ENCODE data around the gene ANXA3. TPM values are rescaled to one million over a fixed set of nuclear protein-coding genes. Genes with fewer than 3 reads are reported as not detected.

The ANXA3 gene
- polyA plus RNA-seq, 1 donor from 2014 or later, result 0.27 TPM

DNA sequence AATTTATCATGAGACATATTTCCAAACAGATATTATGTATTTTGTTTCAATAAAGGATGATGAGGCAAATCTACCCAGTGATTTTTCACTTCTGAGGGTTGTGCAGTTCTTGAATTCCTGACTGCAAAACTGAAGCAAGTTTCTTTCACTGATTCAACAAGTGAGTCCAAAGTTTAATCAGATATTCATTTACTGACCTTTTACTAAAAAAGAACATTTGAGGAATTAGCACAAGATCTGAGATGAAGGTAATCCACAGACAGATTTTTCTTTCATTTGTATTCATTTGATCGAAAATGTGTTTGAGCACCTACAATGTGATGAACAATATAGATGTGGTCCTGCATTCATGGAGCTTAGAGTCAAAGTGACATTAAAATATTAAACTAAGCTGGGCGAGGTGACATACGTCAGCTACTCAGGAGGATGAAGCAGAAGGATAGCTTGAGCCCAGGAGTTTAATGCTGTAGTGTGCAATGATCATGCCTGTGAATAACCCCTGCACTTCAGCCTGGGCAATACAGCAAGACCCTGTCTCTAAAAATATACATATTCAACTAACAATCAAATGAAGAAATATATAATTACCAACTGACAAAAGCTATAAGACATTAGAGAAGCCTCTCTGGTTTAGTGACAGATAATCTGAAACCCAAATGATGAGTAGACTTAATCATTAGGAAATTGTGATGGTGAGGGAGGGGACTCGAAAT lies 76.6 kb downstream of the ANXA3 start:
- Histone ChIP-seq H3K27me3 (ENCODE audit: insufficient read depth, low read depth, low read length) (no peaks in the 10 kb centered on the region), H3K79me2 (replicated peaks; ENCODE audit: insufficient read depth, low read length) (no peaks in the 10 kb centered on the region), H3K9me2 (ENCODE audit: insufficient read depth, low read length) (no peaks in the 10 kb centered on the region), H3K27ac (ENCODE audit: low read length) (no peak overlapping the region), H3F3A (ENCODE audit: insufficient read depth, low read length, poor library complexity, severe bottlenecking) (no peaks in the 10 kb centered on the region), H3K9me3 (ENCODE audit: low read length) (no peaks in the 10 kb centered on the region), H4K20me1 (ENCODE audit: insufficient read depth) (no peaks in the 10 kb centered on the region), H3K36me3 (ENCODE audit: insufficient read depth, low read length) (no peaks in the 10 kb centered on the region), H2AFZ (ENCODE audit: low read depth, low read length) (no peak overlapping the region), H3K4me2 (ENCODE audit: low read length) (no peak overlapping the region), H3K4me3 (ENCODE audit: low read length) (no peak overlapping the region), H3K9ac (ENCODE audit: low read length) (no peak overlapping the region)
- TF ChIP-seq MXI1 (conservative IDR thresholded peaks at IDR 0.05; ENCODE audit: poor library complexity, severe bottlenecking) (no peak), EP300 (conservative IDR thresholded peaks at IDR 0.05; ENCODE audit: poor library complexity, severe bottlenecking) (no peak), POLR2AphosphoS5 (IDR thresholded peaks at IDR 0.05) (no peak), SMC3 (conservative IDR thresholded peaks at IDR 0.05; ENCODE audit: poor library complexity) (no peak), TAF1 (IDR thresholded peaks at IDR 0.05; ENCODE audit: low read depth) (no peak), EZH2 (IDR thresholded peaks at IDR 0.05; ENCODE audit: borderline replicate concordance, insufficient read depth, low read length, poor library complexity, severe bottlenecking) (no peak), RAD21 (conservative IDR thresholded peaks at IDR 0.05) (no peak)
- TF ChIP-seq, protein P1, sequence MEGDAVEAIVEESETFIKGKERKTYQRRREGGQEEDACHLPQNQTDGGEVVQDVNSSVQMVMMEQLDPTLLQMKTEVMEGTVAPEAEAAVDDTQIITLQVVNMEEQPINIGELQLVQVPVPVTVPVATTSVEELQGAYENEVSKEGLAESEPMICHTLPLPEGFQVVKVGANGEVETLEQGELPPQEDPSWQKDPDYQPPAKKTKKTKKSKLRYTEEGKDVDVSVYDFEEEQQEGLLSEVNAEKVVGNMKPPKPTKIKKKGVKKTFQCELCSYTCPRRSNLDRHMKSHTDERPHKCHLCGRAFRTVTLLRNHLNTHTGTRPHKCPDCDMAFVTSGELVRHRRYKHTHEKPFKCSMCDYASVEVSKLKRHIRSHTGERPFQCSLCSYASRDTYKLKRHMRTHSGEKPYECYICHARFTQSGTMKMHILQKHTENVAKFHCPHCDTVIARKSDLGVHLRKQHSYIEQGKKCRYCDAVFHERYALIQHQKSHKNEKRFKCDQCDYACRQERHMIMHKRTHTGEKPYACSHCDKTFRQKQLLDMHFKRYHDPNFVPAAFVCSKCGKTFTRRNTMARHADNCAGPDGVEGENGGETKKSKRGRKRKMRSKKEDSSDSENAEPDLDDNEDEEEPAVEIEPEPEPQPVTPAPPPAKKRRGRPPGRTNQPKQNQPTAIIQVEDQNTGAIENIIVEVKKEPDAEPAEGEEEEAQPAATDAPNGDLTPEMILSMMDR (IDR thresholded peaks at IDR 0.05; ENCODE audit: poor library complexity, severe bottlenecking), result no peak
- TF ChIP-seq, protein P2, sequence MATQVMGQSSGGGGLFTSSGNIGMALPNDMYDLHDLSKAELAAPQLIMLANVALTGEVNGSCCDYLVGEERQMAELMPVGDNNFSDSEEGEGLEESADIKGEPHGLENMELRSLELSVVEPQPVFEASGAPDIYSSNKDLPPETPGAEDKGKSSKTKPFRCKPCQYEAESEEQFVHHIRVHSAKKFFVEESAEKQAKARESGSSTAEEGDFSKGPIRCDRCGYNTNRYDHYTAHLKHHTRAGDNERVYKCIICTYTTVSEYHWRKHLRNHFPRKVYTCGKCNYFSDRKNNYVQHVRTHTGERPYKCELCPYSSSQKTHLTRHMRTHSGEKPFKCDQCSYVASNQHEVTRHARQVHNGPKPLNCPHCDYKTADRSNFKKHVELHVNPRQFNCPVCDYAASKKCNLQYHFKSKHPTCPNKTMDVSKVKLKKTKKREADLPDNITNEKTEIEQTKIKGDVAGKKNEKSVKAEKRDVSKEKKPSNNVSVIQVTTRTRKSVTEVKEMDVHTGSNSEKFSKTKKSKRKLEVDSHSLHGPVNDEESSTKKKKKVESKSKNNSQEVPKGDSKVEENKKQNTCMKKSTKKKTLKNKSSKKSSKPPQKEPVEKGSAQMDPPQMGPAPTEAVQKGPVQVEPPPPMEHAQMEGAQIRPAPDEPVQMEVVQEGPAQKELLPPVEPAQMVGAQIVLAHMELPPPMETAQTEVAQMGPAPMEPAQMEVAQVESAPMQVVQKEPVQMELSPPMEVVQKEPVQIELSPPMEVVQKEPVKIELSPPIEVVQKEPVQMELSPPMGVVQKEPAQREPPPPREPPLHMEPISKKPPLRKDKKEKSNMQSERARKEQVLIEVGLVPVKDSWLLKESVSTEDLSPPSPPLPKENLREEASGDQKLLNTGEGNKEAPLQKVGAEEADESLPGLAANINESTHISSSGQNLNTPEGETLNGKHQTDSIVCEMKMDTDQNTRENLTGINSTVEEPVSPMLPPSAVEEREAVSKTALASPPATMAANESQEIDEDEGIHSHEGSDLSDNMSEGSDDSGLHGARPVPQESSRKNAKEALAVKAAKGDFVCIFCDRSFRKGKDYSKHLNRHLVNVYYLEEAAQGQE (IDR thresholded peaks at IDR 0.05; ENCODE audit: borderline replicate concordance), result no peak

- H3F3A ChIP-seq (ENCODE audit: insufficient read depth, low read length, poor library complexity, severe bottlenecking), result no peaks in the 10 kb centered on the region
- H3K9me3 ChIP-seq (ENCODE audit: low read length), result no peaks in the 10 kb centered on the region
- H3K27me3 ChIP-seq (ENCODE audit: insufficient read depth, low read depth, low read length), result no peaks in the 10 kb centered on the region
- no peak overlapping the region for H2AFZ ChIP-seq (ENCODE audit: low read depth, low read length)
- no peak overlapping the region for H3K4me2 ChIP-seq (ENCODE audit: low read length)
- H3K27ac ChIP-seq (ENCODE audit: low read length), result no peak overlapping the region
- TF ChIP-seq TAF1 (IDR thresholded peaks at IDR 0.05; ENCODE audit: low read depth) (no peak), EZH2 (IDR thresholded peaks at IDR 0.05; ENCODE audit: borderline replicate concordance, insufficient read depth, low read length, poor library complexity, severe bottlenecking) (no peak), RAD21 (conservative IDR thresholded peaks at IDR 0.05) (no peak), MXI1 (conservative IDR thresholded peaks at IDR 0.05; ENCODE audit: poor library complexity, severe bottlenecking) (no peak), POLR2AphosphoS5 (IDR thresholded peaks at IDR 0.05) (no peak), EP300 (conservative IDR thresholded peaks at IDR 0.05; ENCODE audit: poor library complexity, severe bottlenecking) (no peak), SMC3 (conservative IDR thresholded peaks at IDR 0.05; ENCODE audit: poor library complexity) (no peak)
- TF ChIP-seq, protein P2 (IDR thresholded peaks at IDR 0.05; ENCODE audit: borderline replicate concordance), result no peak
- TF ChIP-seq, protein P1 (IDR thresholded peaks at IDR 0.05; ENCODE audit: poor library complexity, severe bottlenecking), result no peak
- H3K9me2 ChIP-seq (ENCODE audit: insufficient read depth, low read length), result no peaks in the 10 kb centered on the region
- no peak overlapping the region for H3K9ac ChIP-seq (ENCODE audit: low read length)
- no peaks in the 10 kb centered on the region for H3K79me2 ChIP-seq (replicated peaks; ENCODE audit: insufficient read depth, low read length)
- no peak overlapping the region for H3K4me3 ChIP-seq (ENCODE audit: low read length)
- no peaks in the 10 kb centered on the region for H3K36me3 ChIP-seq (ENCODE audit: insufficient read depth, low read length)
- H4K20me1 ChIP-seq (ENCODE audit: insufficient read depth), result no peaks in the 10 kb centered on the region
Measured at GRCh38 chr4:78629991-78630541, 78.5 kb downstream of the ANXA3 start.

Data from neural cell (in vitro differentiated cells).